ENCODE results near the gene TTLL8. TPM values are rescaled to one million over a fixed set of nuclear protein-coding genes. Genes with fewer than 3 reads are reported as not detected.

Gene TTLL8
- polyA plus RNA-seq (2011; rRNA removed) (not detected in 2 replicates), polyA minus RNA-seq (2011; rRNA and poly(A)+ RNA removed) (not detected in 2 replicates)

DNA sequence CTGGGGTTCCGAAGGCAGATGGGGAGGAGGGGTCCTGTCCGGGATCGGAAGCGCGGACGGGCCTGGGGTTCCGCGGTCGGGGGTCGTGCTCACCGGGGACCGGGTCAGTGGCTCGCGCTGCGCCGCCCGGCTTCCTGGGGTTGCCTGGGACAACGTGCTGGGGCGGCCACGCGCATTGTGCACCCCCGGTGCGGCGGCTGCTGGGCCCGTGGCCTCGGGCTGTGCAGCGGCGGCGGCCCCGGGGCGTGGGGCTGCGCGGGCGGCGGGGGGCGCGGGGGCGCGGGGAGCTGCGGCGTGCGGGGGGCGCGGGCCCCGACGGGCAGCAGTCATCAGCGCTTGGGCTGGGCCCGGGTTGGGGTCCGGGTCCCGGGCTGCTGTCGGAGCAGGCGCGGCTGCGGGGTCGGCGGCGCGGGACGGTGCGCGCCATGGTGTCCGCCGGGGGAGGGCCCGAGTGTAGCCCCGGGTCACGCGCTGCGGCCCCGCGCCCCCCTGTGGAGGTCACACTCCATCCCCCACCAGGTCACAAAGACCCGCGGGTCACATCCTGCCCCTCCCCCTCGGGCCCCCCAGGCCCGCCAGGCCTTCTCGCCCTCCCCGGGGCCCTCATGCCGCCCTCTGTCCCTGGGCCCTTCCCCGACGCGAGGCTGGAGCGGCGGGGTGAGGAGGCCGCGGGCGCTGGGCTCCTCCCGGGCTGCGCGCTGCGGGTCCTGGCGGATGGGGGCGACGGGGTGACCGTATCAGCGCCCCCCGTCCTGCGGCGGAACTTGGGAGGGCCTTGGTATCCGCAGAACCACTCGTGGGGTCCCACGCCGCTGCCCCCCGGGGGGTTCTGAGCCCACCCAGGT lies at the start of gene TTLL8:
Gene TTLL8, minus strand, starts transcription at position 238 of the 845 bp plus-strand sequence.
- peaks cover 7% of the 10 kb centered on the region for H3K27me3 ChIP-seq (ENCODE audit: control insufficient read depth, insufficient read depth, low read length)
- no peaks in the 10 kb centered on the region for H3K36me3 ChIP-seq (ENCODE audit: control insufficient read depth, insufficient read depth, low read length)
- ChIA-PET POLR2A (no interaction called here), CTCF (no interaction called here)
- DNase-seq (ENCODE audit: low read depth): no peak
- TF ChIP-seq, protein P1, sequence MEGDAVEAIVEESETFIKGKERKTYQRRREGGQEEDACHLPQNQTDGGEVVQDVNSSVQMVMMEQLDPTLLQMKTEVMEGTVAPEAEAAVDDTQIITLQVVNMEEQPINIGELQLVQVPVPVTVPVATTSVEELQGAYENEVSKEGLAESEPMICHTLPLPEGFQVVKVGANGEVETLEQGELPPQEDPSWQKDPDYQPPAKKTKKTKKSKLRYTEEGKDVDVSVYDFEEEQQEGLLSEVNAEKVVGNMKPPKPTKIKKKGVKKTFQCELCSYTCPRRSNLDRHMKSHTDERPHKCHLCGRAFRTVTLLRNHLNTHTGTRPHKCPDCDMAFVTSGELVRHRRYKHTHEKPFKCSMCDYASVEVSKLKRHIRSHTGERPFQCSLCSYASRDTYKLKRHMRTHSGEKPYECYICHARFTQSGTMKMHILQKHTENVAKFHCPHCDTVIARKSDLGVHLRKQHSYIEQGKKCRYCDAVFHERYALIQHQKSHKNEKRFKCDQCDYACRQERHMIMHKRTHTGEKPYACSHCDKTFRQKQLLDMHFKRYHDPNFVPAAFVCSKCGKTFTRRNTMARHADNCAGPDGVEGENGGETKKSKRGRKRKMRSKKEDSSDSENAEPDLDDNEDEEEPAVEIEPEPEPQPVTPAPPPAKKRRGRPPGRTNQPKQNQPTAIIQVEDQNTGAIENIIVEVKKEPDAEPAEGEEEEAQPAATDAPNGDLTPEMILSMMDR (IDR thresholded peaks at IDR 0.05; ENCODE audit: insufficient read depth, low read depth, low read length): no peak
- H3K4me3 ChIP-seq (ENCODE audit: low read depth, low read length): no peak within 1 kb of the TSS

GRCh38 chr22:50107529-50107928 lies 49.4 kb upstream of the TTLL8 start:
- Histone ChIP-seq H3K27me3 (ENCODE audit: control insufficient read depth, insufficient read depth, low read length) (no peaks in the 10 kb centered on the region), H3K4me3 (ENCODE audit: low read depth, low read length) (no peak overlapping the region), H3K36me3 (ENCODE audit: control insufficient read depth, insufficient read depth, low read length) (no peaks in the 10 kb centered on the region)
- TF ChIP-seq, protein P1 (IDR thresholded peaks at IDR 0.05; ENCODE audit: insufficient read depth, low read depth, low read length): no peak
- ChIA-PET CTCF (interaction anchor here (0.6 kb wide), 1 partner anchor 113 kb away, joined by 3 read pairs; no protein-coding TSS in a partner anchor), POLR2A (no interaction called here)
- no peak for DNase-seq (ENCODE audit: low read depth)

- Histone ChIP-seq H3K4me3 (ENCODE audit: low read depth, low read length) (no peak overlapping the region), H3K36me3 (ENCODE audit: control insufficient read depth, insufficient read depth, low read length) (no peaks in the 10 kb centered on the region), H3K27me3 (ENCODE audit: control insufficient read depth, insufficient read depth, low read length) (no peaks in the 10 kb centered on the region)
- ChIA-PET POLR2A (no interaction called here), CTCF (interaction anchor here (0.9 to 1.6 kb wide), 5 partner anchors 9 to 112 kb away, joined by 3 to 7 read pairs (median 4); no protein-coding TSS in a partner anchor)
- no peak for DNase-seq (ENCODE audit: low read depth)
- TF ChIP-seq, protein P1 (IDR thresholded peaks at IDR 0.05; ENCODE audit: insufficient read depth, low read depth, low read length): no peak
Measured at GRCh38 chr22:50105208-50106100, 47.4 kb upstream of the TTLL8 start.

DNA sequence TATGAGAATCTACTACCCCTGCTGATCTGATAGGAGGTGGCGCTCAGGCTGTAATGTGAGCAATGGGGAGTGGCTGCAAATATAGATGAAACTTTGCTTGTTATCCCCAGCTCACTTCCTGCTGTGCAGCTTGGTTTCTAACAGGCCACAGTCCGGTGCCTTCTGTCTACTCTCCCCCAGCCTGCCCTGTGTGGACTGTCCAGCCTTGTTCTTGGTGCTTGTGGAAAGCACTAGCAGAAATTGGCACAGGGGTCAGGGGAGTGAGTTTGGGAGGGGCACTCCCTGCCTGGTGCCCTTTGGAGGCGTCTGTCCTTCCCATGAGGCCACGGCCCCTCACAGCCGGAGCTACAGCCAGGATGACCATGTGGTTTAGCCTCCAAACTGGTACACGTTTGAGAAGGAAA lies 46.0 kb upstream of the TTLL8 start:
- ChIA-PET POLR2A (no interaction called here), CTCF (interaction anchor here (1.1 to 1.2 kb wide), 2 partner anchors 10 to 32 kb away, joined by 3 read pairs; no protein-coding TSS in a partner anchor)
- TF ChIP-seq, protein P1 (IDR thresholded peaks at IDR 0.05; ENCODE audit: insufficient read depth, low read depth, low read length): no peak
- Histone ChIP-seq H3K36me3 (ENCODE audit: control insufficient read depth, insufficient read depth, low read length) (no peaks in the 10 kb centered on the region), H3K27me3 (ENCODE audit: control insufficient read depth, insufficient read depth, low read length) (no peaks in the 10 kb centered on the region), H3K4me3 (ENCODE audit: low read depth, low read length) (no peak overlapping the region)
- DNase-seq (ENCODE audit: low read depth): no peak

DNA sequence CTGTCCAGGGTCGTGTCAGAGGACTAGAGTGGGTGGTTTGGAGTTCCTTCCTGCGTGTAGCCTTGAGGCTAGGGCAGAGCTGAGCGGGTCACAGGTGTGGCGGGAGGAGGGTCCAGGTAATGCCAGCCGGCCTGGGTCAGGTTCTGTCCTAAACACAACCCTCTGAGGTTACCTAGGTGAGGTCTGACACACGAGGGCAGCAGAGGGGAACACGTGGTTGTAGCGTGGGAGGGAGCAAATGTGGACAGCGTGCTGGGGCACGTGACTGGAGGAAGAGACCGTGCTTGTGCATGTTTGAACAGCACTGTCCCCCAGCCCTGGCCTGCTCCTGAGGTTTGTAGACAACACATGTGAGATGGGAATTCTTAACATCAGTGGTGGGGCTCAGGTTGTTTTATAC lies 44.8 kb upstream of the TTLL8 start:
- TF ChIP-seq, protein P1 (IDR thresholded peaks at IDR 0.05; ENCODE audit: insufficient read depth, low read depth, low read length): 0 out of 2 replicates have a peak, but pooled peaks have one; percentile 9
- ChIA-PET POLR2A (no interaction called here), CTCF (no interaction called here)
- H3K36me3 ChIP-seq (ENCODE audit: control insufficient read depth, insufficient read depth, low read length): no peaks in the 10 kb centered on the region
- H3K27me3 ChIP-seq (ENCODE audit: control insufficient read depth, insufficient read depth, low read length): no peaks in the 10 kb centered on the region
- no peak overlapping the region for H3K4me3 ChIP-seq (ENCODE audit: low read depth, low read length)
- no peak for DNase-seq (ENCODE audit: low read depth)
